Skeletal muscle tissue (tissue), 4 donors: ENCODE measurements around the gene VPS13D. TPM values are rescaled to one million over a fixed set of nuclear protein-coding genes. Genes with fewer than 3 reads are reported as not detected.

ENCODE experiments used
- H3K27ac ChIP-seq: one replicate; pipeline ENCODE4 v1.7.0; 2013; ENCODE audit warnings: mild to moderate bottlenecking, low read depth, low read length, inconsistent platforms
- H3K27me3 ChIP-seq, 3 donors: one replicate each; pipeline ENCODE4 v1.7.0; 2013; ENCODE audit warnings: low read length in 3 of 3; ENCODE audit not compliant: control insufficient read depth in 3 of 3, insufficient read depth in 3 of 3
- H3K36me3 ChIP-seq, 3 donors: one replicate each; pipeline ENCODE4 v1.7.0; 2013; ENCODE audit warnings: low read length in 3 of 3; ENCODE audit not compliant: control insufficient read depth in 3 of 3, insufficient read depth in 3 of 3
- H3K4me1 ChIP-seq, 3 donors: one replicate each; pipeline ENCODE4 v1.7.0; 2013; ENCODE audit warnings: low read length in 3 of 3, mild to moderate bottlenecking in 3 of 3; ENCODE audit not compliant: control insufficient read depth in 3 of 3, insufficient read depth in 3 of 3
- H3K4me3 ChIP-seq, 3 donors: one replicate each; pipeline ENCODE4 v1.7.0; 2013; ENCODE audit warnings: low read length in 3 of 3
- H3K9ac ChIP-seq, 3 donors: one replicate each; pipeline ENCODE4 v1.7.0; 2013; ENCODE audit warnings: low read length in 3 of 3, mild to moderate bottlenecking in 3 of 3, moderate library complexity in 2 of 3, low read depth in 1 of 3
- H3K9me3 ChIP-seq, 3 donors: one replicate each; pipeline ENCODE4 v1.7.0; 2013; ENCODE audit warnings: low read length in 3 of 3; ENCODE audit not compliant: control insufficient read depth in 3 of 3
- total RNA-seq: library from RNA; depleted of rRNA; stranded (reverse); fragments of >200 nt; gene quantifications from one replicate; pipeline ENCODE4 v1.2.3, GENCODE V29; 2014
- donor health status: Osteomylitis.

The VPS13D gene
- total RNA-seq, 1 donor from 2014 or later = 40.2 TPM

DNA sequence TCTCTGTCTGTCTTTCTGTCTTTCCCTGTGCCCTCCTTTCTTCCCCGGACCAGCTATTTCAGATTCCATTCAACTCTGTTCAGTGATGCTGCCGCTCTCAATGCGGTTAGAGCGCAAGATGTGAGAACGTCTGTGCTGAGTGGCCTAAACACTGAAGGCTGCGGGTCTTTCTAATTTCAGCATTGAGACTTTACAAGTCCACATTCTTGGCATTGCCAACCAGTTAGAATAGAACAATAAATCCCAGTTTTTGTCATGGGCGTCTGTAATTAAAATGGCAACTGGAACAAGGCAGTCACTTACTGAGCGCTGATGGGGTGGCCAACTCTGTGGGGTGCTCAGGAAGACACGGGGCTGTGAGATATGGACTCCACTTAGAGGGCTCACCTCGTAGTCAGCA lies 275.4 kb downstream of the VPS13D start:
- peaks cover 9 to 24% (median 13%) of the 10 kb centered on the region in 3 donors for H3K36me3 ChIP-seq
- no peaks in the 10 kb centered on the region for H3K27me3 ChIP-seq
- H3K4me3 ChIP-seq = no peak overlapping the region
- H3K27ac ChIP-seq = no peak overlapping the region
- H3K4me1 ChIP-seq = peaks cover 11 to 25% (median 15%) of the 10 kb centered on the region in 3 donors
- H3K9ac ChIP-seq = no peak overlapping the region
- H3K9me3 ChIP-seq = no peaks in the 10 kb centered on the region

- H3K36me3 ChIP-seq = peaks cover 9 to 24% (median 13%) of the 10 kb centered on the region in 3 donors
- no peaks in the 10 kb centered on the region for H3K9me3 ChIP-seq
- H3K4me1 ChIP-seq = peaks cover 16 to 31% (median 21%) of the 10 kb centered on the region in 3 donors
- H3K27me3 ChIP-seq = no peaks in the 10 kb centered on the region
- no peak overlapping the region for H3K9ac ChIP-seq
- H3K4me3 ChIP-seq = no peak overlapping the region
- no peak overlapping the region for H3K27ac ChIP-seq
Measured at GRCh38 chr1:12505639-12506280, 275.9 kb downstream of the VPS13D start.

- H3K36me3 ChIP-seq = peaks cover 9 to 24% (median 13%) of the 10 kb centered on the region in 3 donors
- no peak overlapping the region for H3K9ac ChIP-seq
- H3K9me3 ChIP-seq = no peaks in the 10 kb centered on the region
Measured at GRCh38 chr1:12506281-12507280, 276.8 kb downstream of the VPS13D start.

GRCh38 chr1:12507631-12508030 lies 277.8 kb downstream of the VPS13D start:
- no peak overlapping the region for H3K4me3 ChIP-seq
- H3K4me1 ChIP-seq = peaks cover 22 to 37% (median 33%) of the 10 kb centered on the region in 3 donors
- no peak overlapping the region for H3K27ac ChIP-seq
- H3K36me3 ChIP-seq = peaks cover 9 to 21% (median 13%) of the 10 kb centered on the region in 3 donors
- no peak overlapping the region for H3K9ac ChIP-seq
- H3K9me3 ChIP-seq = no peaks in the 10 kb centered on the region
- H3K27me3 ChIP-seq = no peaks in the 10 kb centered on the region

More at GRCh38 chr1:12506281-12507280, 276.8 kb downstream of the VPS13D start:
- H3K4me3 ChIP-seq = no peak overlapping the region
- H3K27ac ChIP-seq = no peak overlapping the region
- peaks cover 24 to 36% (median 29%) of the 10 kb centered on the region in 3 donors for H3K4me1 ChIP-seq
- no peaks in the 10 kb centered on the region for H3K27me3 ChIP-seq

- Histone ChIP-seq H3K4me3 (no peak overlapping the region), H3K4me1 (peaks cover 17 to 34% (median 27%) of the 10 kb centered on the region in 3 donors), H3K9ac (no peak overlapping the region), H3K27me3 (no peaks in the 10 kb centered on the region), H3K27ac (no peak overlapping the region), H3K9me3 (no peaks in the 10 kb centered on the region), H3K36me3 (peaks cover 9 to 19% (median 13%) of the 10 kb centered on the region in 3 donors)
Measured at GRCh38 chr1:12508849-12509248, 279.0 kb downstream of the VPS13D start.

DNA sequence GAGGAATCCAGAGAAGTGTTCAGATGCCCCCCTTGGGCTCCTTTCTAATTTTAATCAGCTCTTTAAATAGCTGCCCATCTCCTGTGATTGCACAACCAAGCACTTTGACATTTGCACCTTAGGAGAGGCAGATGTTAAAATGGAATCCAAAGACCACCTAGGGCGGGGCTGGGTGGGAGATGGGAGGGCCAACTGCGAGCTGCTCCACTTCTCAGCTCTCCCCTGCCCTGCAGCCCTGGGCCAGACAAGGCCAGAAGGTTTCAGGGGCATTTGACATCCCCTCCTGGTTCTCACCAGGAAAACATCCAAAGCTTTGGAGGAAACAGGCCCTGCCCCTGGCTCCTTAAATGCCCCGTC lies 281.3 kb downstream of the VPS13D start:
- peaks cover 9 to 16% (median 13%) of the 10 kb centered on the region in 3 donors for H3K36me3 ChIP-seq
- H3K9me3 ChIP-seq = no peaks in the 10 kb centered on the region
- H3K4me3 ChIP-seq = peak overlapping the region in 1 of 3 donors; percentile 17
- peaks cover 23 to 38% (median 31%) of the 10 kb centered on the region in 3 donors for H3K4me1 ChIP-seq
- H3K27me3 ChIP-seq = no peaks in the 10 kb centered on the region
- H3K27ac ChIP-seq = peak overlapping the region; percentile 64
- H3K9ac ChIP-seq = no peak overlapping the region

DNA sequence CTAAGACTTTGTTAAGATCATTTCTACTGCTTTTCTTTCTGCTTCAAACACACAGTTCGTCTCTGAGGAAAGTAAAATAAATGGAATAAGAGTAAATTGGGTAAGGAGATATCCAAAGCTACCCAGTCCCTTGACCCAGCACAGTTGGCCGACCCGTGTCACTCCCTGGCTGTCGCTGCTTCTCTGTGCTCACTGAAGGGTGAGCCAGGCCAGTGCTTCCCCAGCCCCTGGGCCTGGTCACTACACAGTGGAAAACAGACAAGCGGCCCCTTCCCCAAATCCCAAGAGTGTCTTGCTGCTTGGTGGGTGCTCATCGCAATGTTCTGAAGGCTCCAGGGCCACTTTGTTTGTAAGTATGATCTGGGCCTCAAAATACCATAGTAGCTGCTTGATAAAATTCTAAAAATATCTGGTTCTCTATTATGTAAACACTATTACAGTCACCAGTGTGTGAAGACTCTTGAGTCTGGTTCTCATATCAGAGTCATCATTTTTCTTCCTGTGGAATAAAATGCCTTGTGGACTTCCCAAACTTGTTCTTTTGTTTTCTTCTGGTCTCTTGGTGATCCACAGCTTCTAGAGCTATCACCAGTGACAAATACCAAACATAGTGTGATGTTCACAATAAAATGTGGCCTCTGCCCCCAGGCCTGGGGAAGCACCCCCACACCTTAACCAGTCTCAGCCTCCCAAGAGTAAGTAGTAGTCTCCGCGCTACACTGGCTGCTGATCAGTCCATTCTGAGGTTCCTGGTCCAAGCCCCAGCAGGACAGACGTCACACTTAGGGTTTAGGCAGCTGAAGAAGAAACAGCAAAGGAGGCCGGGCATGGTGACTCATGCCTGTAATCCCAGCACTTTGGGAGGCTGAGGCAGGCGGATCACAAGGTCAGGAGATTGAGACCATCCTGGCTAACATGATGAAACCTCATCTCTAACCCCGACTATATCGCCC lies 282.0 kb downstream of the VPS13D start:
- Histone ChIP-seq H3K4me3 (peak overlapping the region in 1 of 3 donors; percentile 12), H3K9me3 (no peaks in the 10 kb centered on the region), H3K27me3 (no peaks in the 10 kb centered on the region), H3K27ac (peak overlapping the region; percentile 62), H3K4me1 (peaks cover 23 to 38% (median 31%) of the 10 kb centered on the region in 3 donors), H3K36me3 (peaks cover 7 to 16% (median 10%) of the 10 kb centered on the region in 3 donors), H3K9ac (peak overlapping the region in 1 of 3 donors; percentile 16)

- Histone ChIP-seq H3K36me3 (peaks cover 0 to 6% (median 2%) of the 10 kb centered on the region in 3 donors), H3K4me1 (peaks cover 23 to 38% (median 31%) of the 10 kb centered on the region in 3 donors), H3K9ac (no peak overlapping the region), H3K27ac (no peak overlapping the region), H3K27me3 (no peaks in the 10 kb centered on the region), H3K4me3 (no peak overlapping the region), H3K9me3 (no peaks in the 10 kb centered on the region)
Measured at GRCh38 chr1:12513181-12513580, 283.4 kb downstream of the VPS13D start.

- Histone ChIP-seq H3K4me3 (no peak overlapping the region), H3K27ac (no peak overlapping the region), H3K9me3 (no peaks in the 10 kb centered on the region), H3K4me1 (peaks cover 28 to 49% (median 35%) of the 10 kb centered on the region in 3 donors), H3K36me3 (peaks cover 0 to 2% (median 0%) of the 10 kb centered on the region in 3 donors), H3K9ac (peak overlapping the region in 1 of 3 donors; percentile 3), H3K27me3 (no peaks in the 10 kb centered on the region)
Measured at GRCh38 chr1:12514590-12514989, 284.8 kb downstream of the VPS13D start.
